Measurements from ENCODE around the gene PLEKHD1.

PLEKHD1 gene

DNA sequence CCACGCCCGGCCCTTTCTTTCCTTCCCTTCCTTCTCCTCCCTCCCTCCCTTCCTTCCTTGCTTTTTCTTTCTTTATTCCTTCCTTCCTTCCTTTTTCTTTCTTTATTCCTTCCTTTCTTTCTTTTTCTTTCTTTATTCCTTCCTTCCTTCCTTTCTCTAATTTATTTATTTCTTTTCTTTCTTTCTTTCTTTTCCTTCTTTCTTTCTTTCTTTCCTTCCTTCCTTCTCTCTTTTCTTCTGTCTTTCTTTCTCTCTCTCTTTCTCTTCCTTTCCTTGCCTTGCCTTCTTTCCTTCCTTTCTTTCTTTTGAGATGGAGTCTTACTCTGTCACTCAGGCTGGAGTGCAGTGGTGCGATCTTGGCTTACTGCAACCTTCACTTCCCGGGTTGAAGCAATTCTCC, 74.2 kb downstream of the PLEKHD1 start:
- DNase-seq = no peak

DNA sequence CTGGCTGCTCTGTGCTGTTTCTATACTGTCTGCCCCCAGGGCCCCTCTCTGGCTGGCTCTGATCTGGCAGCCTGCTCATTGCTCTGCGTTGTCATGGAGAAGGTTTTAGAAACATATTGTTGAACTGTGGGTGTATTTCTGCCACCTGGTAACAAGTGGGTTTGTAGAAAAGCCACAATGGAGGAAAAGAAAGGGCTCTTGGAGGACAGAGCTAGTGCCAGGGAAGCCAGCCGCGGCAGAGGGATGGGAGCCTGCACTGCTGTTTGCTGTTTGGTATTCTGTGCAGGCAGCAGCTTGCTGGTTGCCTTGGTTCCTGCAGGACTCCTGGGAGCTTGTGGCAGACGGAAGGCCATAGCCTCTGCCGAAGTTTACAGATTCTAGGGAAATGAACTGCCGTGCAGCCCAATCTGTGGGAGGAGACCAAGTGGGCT, 75.1 kb downstream of the PLEKHD1 start:
- no peak for DNase-seq

DNA sequence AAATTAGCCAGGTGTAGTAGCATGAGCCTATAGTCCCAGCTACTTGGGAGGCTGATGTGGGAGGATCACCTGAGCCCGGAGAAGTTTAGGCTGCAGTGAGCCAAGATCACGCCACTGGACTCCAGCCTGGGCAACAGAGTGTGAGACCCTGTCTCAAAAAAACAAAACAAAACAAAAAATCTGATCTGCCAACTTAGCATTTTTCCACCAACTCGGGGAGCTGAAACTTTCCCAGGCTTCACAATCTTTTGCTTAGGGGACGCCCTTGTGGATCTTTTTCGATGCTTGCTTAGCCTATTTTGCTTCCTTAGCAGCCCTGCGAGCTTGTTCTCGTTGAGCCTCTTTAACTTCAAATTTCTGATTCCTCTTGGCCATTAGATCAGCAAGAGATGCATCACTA, 76.3 kb downstream of the PLEKHD1 start:
- no peak for DNase-seq

DNA sequence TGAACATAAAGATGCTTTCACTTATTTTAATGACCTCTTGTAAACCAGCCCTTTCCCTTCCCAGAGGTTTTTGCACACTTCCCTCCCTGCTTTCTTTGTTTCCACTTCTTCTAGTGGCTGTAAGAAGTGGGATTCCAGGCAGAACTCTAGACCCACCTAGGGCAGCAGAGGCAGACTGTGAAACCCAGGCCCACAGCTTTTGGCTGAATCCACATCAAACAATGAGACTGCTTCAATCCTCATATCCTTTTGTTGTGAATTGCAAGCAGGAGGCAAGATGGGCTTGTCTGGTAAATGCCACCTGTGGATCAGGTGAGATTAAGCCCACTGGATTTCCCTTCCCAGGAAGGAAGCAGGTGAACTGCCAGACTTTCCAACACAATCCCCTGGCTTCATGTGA, 77.4 kb downstream of the PLEKHD1 start:
- DNase-seq = no peak

DNA sequence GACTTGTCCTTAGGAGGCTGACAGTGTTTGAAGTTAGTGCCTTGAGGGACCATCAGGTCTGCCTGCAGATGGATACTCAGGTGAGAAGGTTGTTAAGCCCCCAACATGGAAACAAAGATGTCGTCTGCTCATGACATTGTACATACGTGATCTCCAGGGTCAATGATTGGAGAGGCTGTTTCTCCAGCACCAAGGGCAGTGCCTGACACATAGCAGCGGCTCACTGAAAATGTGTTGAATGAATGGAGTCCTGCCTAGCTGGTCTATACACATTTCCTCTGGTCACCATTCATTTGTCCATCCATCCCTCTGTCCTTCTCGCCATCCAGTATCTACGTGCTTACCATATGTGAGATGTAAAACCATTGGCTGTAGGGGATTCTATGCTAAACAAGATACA, 83.0 kb downstream of the PLEKHD1 start:
- no peak for DNase-seq

DNA sequence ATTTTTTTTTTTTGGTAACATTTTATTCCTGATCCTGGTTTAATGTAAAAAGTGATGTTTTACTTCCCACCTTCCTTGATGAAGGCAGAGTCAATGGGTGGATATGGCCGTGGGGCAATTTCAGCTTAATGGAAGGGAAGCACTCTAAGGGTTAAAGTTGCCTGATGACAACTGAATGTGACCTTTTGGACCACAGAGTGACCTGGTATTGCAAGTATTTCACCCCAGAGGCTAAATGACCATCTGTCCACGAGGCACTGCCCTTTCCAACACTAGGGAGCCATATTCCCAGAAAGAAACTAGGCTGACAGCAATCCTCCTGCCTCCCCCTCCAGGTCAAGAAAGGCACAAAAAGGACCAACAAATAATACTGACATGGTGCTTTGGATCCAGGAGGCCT, 85.3 kb downstream of the PLEKHD1 start:
- no peak for DNase-seq

DNA sequence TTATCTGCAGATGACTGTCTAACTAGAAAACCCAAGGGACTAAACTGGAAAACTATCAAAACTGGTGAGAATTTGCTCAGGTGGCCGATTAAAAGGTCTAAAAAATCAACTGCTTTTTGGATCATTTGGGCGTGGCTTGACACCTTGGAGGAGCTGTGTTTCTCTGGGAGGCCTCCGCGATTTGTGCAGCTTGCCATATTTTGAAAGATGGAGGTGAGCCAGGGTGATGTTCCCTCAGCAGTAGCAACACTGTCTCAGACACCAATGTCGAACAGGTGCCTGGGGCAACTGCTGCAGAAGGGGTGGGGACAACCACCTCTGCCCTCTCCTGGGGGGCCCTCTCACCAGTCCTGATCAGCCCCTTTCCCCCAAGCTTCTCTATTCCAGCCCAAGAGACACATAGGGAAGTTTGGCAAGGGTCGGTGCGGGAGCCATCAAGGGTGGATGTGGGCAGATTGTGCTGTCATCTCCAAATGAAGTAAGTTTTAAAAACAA, 86.4 kb downstream of the PLEKHD1 start:
- DNase-seq = peak in 1 of 2 experiments; percentile 19

DNA sequence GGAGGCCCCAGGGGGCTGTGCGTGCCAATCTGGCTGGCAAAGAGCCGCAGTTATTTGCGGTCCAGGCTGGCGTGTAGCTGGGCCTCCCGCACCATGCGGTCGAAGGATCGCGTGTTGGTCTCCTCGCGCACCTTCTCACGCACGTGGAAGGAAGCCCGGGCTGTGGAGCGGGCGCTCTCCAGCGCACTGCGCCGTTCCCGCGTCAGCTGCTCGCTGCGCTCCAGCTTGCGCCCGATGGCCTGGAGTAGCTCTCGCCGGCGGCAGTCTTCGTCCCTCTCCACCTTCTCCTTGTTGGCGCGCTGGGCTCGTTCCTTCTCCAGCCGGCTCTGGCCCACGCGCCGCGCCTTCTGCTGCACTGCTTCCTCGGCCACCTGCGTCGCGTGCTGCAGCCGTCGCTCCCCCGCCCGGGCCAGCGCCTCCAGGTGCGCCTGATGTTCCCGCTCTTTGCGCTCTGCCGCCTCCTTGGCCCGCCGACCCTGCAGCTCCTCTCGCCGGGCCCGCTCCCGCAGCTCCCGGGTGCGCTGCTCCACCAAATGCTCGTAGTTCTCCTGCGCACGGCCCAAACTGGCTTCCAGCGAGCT, 87.0 kb downstream of the PLEKHD1 start:
- DNase-seq = peak in 1 of 2 experiments; percentile 24

DNA sequence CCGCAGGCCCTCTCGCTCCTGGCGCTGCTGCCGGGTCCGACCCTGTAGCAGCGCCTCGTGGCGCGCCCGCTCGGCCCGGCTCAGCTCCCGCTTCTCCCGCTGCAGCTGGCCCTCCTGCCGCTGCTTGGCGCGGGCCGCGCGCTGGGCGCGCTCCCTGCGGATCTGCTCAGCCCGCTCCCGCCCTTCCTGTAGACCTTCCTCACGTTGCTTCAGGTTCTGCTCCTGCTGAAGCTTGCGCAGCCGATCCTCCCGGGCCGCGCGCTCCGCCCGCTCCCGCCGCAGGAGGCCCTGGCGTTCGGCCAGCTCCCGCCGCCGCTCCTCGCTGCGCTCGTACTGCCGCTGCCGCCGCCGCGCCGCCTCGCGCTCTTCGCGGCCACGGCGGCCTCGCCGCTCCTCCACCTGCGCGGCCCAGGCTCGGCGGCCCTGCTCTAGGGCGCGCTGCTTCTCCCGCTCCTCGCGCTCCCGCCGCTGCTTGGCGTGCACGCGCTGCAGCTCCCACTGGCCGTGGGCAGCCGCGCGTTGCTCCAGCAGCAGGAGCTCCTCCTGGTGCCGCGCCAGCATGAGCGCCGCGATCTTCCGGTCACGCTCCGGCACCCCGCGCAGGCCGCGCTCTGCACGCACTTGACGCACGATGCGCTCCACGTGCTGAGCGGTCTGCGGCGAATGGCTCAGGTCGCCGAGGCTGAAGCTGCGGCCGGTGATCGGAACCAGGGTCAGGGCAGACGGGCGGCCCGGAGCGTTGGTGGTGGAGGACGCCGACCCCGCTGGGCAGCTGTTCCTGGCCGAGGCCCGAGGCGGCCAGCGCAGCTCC, 87.7 kb downstream of the PLEKHD1 start:
- DNase-seq = peak; percentile 36 to 51

DNA sequence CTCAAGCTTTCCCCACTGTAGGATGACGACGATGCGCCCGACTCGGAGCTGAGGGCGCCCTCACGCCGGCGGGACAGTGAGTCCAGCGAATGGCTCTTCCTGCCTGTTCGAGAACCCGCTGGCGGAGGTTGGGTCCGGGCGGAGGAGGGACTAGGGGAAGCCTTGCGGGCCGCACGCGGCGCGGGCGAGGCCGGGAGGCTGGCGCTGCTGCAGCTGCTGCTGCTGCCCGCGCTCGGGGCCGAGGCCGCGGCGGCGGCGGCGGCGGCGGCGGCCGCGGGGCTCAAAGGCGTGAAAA, 88.3 kb downstream of the PLEKHD1 start:
- no peak for DNase-seq

DNA sequence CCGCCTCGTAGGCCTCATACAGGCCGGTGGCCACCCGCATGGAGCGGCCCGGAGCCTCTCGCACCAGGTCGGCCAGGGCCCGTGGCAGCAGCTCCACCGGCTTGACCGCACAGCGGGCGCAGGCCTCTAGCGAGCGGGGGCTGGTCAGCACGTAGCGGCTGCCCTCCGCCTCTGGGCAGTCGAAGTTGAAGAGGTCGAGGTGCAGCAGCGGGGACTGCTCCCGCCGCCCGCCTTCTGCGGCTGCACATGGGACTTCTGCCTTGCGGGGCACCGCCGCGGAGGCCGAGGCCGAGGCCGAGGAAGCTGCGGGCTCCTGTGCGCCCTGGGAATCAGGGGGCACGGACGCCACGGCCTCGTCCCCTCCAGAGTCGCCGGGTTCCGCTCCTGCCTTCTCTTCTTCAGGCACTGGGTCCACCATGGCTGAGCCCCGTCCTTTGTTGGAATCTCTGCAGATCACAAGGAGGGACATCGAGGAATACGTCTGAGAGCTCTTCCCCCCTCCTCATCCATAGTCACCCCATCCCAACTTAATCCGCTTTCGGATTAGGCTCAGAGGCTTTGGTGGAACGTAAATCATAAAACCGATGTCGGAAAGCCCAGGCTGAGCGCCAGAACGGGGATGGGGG, 88.8 kb downstream of the PLEKHD1 start:
- DNase-seq = peak in 1 of 2 experiments; percentile 24

DNA sequence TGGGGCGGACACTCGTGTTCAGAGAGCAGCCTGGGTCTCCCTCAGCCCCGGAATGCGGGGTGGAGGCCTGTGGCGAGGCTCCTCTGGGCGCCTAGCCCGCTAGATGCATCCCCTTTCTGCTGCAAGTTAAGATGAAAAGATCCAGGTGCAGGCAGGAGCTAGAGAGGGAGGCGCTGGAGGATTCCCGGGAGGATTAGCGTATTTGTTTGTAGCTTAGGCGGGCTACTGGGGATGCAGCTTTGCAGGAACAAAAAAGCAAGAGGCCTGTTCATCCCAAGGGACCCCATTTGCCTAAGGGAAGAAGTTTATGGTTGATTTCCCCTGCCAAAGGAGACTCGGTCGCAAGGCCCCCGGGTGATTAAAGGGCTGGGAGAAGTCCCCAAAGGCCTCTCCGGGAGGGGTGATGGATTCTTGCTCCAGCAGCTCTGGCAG, 89.3 kb downstream of the PLEKHD1 start:
- peak; percentile 25 to 30 for DNase-seq

DNA sequence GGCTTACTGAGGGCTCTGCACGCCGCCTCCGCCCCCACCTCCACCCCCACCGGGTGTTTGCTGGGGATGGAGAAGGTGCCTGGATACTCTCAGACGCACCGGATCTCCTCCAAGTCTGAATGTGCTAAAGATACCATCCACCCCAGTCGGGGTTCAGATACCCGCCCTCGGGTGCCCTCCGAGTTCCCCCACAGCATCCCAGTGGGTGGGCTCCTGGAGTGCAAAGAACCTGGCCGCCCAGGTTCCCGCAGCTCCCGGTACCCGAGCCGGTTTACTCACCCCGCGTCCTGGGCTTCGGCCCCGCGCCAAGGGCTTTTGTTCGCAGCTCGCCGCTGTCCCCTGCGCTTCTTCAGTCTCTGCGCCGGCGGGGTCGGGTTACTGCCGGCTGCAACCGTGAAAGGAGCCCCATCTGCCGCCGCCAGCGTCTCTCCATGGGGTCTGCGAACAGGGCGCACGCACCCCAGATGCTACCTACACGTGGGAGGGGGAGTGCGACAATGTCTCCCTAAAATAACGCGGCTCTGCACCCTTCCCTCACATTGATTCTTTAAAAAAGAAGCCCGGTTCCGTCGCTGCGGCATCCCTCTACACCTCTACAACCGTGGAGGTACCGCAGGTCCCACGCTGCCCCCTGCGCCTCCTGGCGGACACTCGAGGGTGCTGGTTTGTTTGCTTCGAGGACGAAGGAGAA, 89.9 kb downstream of the PLEKHD1 start, which contains the start of gene CCDC177:
Gene CCDC177 (minus strand): TSS at position 609 of the 691 bp plus-strand sequence. CDS start 1,249 bp downstream, outside the sequence.
- peak; percentile 83 to 85 for DNase-seq

DNA sequence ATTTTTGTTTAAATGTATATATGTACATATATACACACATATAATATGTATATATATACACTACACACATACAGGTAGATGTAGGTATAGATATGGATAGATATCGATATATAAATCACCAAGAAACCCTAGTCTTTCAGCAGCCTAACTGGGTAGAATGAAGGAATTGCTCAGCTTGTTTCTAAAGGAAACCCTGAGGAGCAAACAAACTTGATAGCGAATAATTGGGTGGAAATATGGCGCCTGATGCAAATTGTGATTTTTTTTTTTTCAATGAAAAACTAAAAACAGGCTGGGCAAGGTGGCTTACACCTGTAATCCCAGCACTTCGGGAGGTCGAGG, 90.4 kb downstream of the PLEKHD1 start:
- DNase-seq = no peak

DNA sequence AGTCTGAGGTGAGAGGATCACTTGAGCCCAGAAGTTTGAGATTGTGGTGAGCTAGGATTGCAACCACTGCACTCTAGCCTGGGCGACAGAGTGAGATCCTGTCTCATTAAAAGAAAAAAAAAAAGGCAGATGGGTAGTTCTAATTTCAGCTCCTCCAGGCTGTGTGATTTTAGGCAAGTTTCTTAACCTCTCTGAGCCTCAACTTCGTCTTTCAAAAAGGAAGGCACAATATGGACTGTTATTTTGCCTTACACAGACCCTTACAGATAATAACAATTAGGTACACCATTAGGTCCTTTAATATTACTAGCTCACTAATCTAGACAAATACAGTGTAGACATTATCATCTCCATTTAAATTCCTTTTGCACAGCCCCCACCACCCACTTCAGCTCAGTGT, 94.9 kb downstream of the PLEKHD1 start:
- DNase-seq = no peak

DNA sequence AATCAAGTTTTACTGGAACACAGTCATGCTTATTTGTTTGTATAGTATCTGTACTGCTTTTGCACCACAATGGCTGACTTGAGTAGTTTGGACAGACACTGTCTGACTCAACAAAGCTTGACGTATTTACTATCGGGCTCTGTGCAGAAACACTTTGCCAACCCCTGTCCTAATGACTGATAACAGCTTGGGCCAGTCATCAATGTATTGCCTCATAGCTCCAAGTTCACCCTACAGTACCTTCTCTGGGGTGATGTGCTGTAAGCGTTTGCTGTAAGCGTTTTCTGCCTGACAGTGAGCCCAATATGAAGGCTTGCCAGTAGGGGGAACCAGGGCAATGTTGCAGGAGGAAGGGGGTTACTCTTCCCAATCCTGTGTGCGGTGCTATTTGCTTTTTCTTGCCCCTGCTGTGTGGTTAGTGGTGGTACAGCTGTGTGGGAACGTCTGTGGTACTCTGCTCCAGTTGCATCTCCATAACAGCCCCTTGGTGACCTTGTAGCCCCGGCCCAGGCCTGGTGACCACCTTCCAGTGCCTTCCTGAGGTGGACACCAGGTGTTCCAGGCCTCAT, 95.6 kb downstream of the PLEKHD1 start:
- DNase-seq = peak in 1 of 2 experiments; percentile 33

Measured in activated T-cell treated with anti-CD3 and anti-CD28 coated beads, Interleukin-2, amount 50 U/mL, for 48 hours (primary cell).